DMS153 (cell line): ENCODE data around the gene ANKRD35.
"Not testable (repeated sequence)": the region's sequence is repeated elsewhere in the genome, so short reads cannot be mapped to it uniquely, and the experiment has no call there.

ENCODE experiments used
- DNase-seq: peaks from one replicate; lab custom pipeline; 2025; lab: John Stamatoyannopoulos, UW

The ANKRD35 gene

DNA sequence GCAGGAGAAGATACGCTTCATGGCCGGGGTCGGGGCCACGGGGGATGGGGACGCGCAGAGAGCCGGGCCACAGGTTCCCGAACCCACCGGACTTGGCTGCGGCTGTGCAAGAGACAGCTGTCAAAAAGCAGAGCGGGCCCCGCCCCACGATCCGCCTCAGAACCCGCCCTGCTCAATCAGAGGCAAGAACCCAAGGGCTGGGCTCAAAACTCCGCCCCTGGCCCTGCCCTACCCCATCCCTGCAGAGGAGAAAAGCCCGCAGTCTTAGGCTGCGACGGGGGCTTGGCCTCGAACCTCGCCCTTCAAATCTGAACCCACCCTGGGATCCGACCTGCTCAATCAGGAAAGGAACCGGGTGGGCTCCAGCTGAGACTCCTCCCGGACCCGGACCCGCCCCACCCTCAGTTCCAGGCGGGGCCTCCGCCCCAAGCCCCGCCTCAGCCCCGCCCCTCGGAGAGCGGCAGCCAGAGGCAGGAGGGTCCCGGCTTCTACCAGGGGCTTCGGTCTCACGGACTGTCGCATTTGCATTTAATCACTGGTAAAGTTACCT is at the start of gene ANKRD35:
ANKRD35 (minus strand) TSS at position 129 of the 550 bp plus-strand sequence; CDS start at position 21, 108 bp downstream.
- DNase-seq: peak; percentile 72

- not testable (repeated sequence) for DNase-seq
Measured at GRCh38 chr1:145932522-145933009, 46.9 kb upstream of the ANKRD35 start.

DNA sequence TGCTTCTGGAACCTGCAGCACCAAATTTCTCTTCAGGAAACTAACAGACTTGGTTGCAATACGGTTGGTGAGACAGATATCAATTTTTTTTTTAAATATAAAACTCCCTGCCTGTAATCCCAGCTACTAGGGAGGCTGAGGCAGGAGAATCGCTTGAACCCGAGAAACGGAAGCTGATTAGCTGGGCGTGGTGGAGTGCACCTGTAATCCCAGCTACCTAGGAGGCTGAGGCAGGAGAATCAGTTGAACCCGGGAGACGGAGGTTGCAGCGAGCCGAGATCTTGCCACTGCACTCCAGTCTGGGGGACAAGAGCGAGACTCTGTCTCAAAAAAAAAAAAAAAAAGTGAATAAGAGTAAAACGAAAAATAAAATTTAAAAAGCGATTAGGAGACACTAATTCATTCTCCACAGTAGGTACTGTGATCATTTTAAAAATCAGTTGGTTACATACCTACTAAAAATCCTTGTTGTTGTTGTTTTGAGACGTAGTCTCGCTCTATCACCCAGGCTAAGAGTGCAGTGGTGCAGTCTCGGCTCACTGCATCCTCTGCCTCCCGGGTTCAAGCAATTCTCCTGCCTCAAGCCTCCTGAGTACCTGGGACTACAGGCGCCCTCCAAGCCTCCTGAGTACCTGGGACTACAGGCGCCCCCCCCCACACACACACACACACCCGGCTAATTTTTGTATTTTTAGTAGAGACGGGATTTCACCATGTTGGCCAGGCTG is 42.4 kb upstream of the ANKRD35 start:
- no peak for DNase-seq

DNA sequence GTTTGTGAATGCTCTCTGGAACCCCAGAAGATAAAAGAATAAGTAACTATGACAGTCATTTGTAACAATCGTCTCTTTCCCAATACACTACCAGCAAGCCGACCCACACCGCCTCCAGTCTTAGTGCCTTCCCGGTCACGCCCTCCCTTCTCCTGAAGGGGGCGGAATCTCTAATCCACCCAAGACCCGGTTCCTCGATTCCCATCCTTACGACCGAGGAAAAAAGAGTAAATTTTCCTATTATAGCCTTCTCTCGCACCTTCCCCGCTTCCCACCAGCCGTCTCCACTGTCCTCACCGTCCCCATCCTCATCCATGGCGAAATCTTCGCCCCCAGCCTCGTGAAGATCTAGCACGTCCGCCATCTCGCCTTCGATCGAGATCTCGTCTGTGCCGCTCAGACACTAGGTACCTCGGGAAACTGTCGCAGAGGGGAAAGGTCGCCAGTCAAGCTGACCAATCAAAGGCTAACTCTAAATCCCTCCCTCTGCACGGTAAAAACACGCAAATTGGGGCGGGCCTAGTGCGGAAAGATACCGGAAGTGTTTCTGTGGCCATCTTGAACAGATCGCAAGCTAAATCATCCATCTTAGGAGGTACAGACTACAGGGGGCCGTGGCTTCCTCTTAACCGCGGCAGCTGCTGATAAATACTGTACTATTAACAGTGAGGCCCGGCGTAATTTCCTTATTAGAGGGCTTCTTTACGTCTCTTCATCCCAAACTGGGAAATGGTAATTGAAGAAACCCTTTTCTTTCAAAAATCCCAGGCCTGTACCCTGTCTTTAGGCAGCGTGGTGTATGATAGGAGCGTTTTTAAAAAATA is 41.6 kb upstream of the ANKRD35 start, which contains the start of gene RBM8A:
RBM8A (minus strand) TSS at position 422 of the 824 bp plus-strand sequence; CDS start at position 364, 58 bp downstream.
- DNase-seq: peak; percentile 99

DNA sequence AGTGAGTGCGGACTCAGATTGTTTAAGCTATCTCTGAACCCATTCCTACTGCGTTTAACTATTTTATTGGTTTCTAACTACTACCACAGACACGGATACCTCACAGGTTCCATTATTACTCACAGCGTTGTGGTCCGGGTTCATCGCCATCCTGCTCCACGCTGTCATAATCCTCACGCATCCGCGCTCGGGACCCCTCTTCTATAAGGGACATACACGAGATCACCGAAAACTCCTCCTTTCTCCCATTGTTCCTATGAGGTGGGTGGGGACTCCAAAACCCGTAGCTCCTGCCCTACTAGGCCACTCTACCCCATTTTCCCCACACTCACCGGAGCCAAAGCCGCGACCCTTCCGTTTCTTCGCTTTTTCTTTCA is 41.0 kb upstream of the ANKRD35 start:
- no peak for DNase-seq

GRCh38 chr1:145922266-145922665 is 36.6 kb upstream of the ANKRD35 start:
- no peak for DNase-seq

- DNase-seq: not testable (repeated sequence)
Measured at GRCh38 chr1:145920297-145920696, 34.6 kb upstream of the ANKRD35 start.

GRCh38 chr1:145918992-145919939 is 33.6 kb upstream of the ANKRD35 start:
- DNase-seq: peak; percentile 13

GRCh38 chr1:145918144-145918991 is 32.7 kb upstream of the ANKRD35 start, which contains the start of gene PEX11B:
PEX11B (minus strand) TSS chr1:145918717; CDS start chr1:145918688, 29 bp downstream.
- peak; percentile 79 for DNase-seq

GRCh38 chr1:145917595-145917994 is 31.9 kb upstream of the ANKRD35 start:
- no peak for DNase-seq

DNA sequence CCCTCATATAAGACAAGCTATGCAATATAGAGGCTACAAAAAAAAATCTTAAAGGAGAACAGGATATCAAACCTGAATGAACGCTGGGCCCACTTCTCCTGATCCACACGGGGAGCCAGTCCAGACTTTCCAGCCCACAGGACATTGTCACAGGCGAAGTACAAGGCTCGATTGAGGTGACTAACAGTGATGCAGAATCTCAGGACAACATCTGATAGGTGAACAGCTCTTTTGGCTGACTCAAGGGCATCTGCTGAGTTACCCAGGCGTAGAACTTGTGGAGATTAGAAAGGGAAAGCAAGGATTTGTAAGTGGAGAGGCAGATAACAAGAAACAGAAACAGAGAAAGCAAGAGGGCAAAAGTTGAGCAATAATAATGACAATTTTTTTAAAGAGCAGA is 31.1 kb upstream of the ANKRD35 start:
- DNase-seq: no peak

- no peak for DNase-seq
Measured at GRCh38 chr1:145912128-145912641, 26.5 kb upstream of the ANKRD35 start.

GRCh38 chr1:145908653-145909052 is 23.0 kb upstream of the ANKRD35 start:
- DNase-seq: no peak

GRCh38 chr1:145906954-145907753 is 21.5 kb upstream of the ANKRD35 start:
- DNase-seq: no peak

- no peak for DNase-seq
Measured at GRCh38 chr1:145901312-145902021, 15.8 kb upstream of the ANKRD35 start.

DNA sequence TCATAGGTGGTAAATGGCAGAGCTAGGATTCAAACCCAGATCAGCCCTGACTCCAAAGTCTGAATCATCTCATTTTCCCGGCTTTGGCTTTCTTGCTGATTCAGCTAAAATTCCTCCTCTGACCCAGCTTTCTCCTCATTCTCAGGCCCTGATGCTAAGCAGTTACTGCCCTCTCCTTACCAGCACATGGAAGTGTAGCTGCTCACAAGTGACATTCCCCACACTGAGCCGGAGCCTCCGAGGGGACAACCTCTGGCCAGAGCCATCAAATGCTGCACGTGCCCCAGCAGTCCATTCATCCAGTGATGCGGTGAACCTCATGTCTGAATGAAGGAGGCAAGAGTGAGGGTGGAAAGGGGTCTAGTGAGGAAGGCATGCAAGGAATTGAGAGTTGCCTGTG is 13.1 kb upstream of the ANKRD35 start:
- DNase-seq: no peak

GRCh38 chr1:145897969-145898368 is 12.3 kb upstream of the ANKRD35 start:
- DNase-seq: no peak

DNA sequence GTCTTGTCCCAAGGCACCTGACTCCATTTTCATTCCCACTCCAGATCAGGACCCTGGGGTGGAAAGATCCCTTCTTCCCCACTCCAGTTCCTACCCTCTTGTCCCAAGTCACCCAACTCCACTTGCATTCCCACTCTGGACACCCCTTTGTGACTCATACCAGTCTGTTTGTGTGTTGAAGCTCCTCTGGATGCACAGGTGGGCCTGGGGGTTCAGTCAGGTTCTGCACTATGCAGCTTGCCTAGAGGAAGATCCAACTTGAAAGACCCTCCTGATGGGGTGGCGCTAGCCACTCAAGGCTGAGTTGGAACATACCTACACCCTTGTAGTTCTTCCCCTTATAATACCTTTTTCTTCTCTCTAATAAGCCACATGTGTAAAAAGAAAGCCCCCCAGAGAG is 9.8 kb upstream of the ANKRD35 start:
- DNase-seq: no peak
